ENCODE data around the gene SMC5. TPM values are rescaled to one million over a fixed set of nuclear protein-coding genes. Genes with fewer than 3 reads are reported as not detected.

SMC5 gene
- total RNA-seq, 4 donors from 2014 or later: 33.1 to 49.4 (median 39.2) TPM

GRCh38 chr9:70390933-70391341 lies 132.2 kb downstream of the SMC5 start:
- no peak overlapping the region for H3K4me3 ChIP-seq (replicated peaks in 1 of 3)
- intact Hi-C loops (cut with DNase I): no loop called here

DNA sequence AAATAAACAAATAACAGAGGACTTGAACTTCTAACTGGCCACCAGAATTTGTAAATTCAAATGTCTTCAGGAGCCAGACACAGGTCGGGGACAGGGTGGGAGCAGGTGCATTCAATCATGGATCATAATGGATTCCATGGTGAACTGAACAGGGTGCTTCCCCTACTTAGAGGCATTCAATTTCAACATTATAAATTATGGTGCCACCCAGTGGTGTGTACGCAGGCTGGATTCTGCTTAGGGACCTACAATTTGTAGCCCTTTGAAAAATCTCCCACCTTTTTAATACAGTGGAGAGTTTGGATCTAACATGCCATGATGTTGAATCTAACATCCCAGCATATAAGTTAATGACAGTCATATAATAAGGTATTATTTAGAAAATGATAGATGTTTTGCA lies 133.4 kb downstream of the SMC5 start:
- no peak overlapping the region for H3K4me3 ChIP-seq (replicated peaks in 1 of 3)
- peaks cover 47 to 79% of the 10 kb centered on the region in 2 donors for H3K4me1 ChIP-seq
- peak overlapping the region in 2 of 3 donors; percentile 17 to 59 for H3K27ac ChIP-seq
- H3K27me3 ChIP-seq: no peaks in the 10 kb centered on the region
- H3K9me3 ChIP-seq: no peaks in the 10 kb centered on the region
- peaks cover 0 to 4% of the 10 kb centered on the region in 2 donors for H3K36me3 ChIP-seq
- TF ChIP-seq CTCF (IDR thresholded peaks at IDR 0.05) (peak in 1 of 6 experiments; percentile 6), POLR2A (IDR thresholded peaks at IDR 0.05) (no peak)
- no peak for DNase-seq
- 78% methylated on average over 2 of the region's 2 CpGs for WGBS, 2 donors
- intact Hi-C loops (cut with DNase I): no loop called here

More at GRCh38 chr9:70390933-70391341, 132.2 kb downstream of the SMC5 start:
- Histone ChIP-seq H3K9me3 (no peaks in the 10 kb centered on the region), H3K27me3 (no peaks in the 10 kb centered on the region), H3K36me3 (peaks cover 6 to 12% of the 10 kb centered on the region in 2 donors), H3K4me1 (peaks cover 52 to 79% of the 10 kb centered on the region in 2 donors), H3K27ac (peak overlapping the region in 2 of 3 donors; percentile 12 to 42)
- 79 to 90% methylated on average over 2 of the region's 2 CpGs for WGBS, 2 donors
- no peak for DNase-seq
- TF ChIP-seq CTCF (IDR thresholded peaks at IDR 0.05) (no peak), POLR2A (IDR thresholded peaks at IDR 0.05) (no peak)

DNA sequence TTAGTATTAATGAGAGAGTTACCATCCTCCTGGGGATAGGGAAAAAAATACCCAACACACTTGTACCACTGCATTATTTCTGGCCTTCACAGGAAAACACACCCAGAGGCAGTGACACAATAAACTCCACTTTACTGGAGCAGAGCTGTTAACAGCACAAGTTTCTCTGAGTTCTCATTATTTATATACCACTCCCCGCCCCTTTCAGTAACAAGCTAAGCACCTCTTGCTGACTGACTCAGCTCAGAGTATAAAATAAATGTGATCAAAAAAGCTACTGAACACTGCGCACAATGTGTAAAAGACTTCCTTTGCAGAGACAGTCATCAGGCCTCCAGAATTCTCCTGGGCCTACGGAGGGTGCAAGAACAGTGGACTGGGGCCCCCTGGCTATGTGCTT lies 134.1 kb downstream of the SMC5 start:
- no peaks in the 10 kb centered on the region for H3K27me3 ChIP-seq
- no peaks in the 10 kb centered on the region for H3K36me3 ChIP-seq
- 71 to 87% methylated on average over 3 of the region's 3 CpGs for WGBS, 2 donors
- no peaks in the 10 kb centered on the region for H3K9me3 ChIP-seq
- peak overlapping the region in 2 of 3 donors; percentile 17 to 59 for H3K27ac ChIP-seq
- H3K4me1 ChIP-seq: peaks cover 43 to 72% of the 10 kb centered on the region in 2 donors
- no peak for TF ChIP-seq POLR2A (IDR thresholded peaks at IDR 0.05)
- no peak for TF ChIP-seq CTCF (IDR thresholded peaks at IDR 0.05)
- intact Hi-C loops (cut with DNase I): no loop called here
- H3K4me3 ChIP-seq (replicated peaks in 1 of 3): no peak overlapping the region
- no peak for DNase-seq

- Histone ChIP-seq H3K27me3 (no peaks in the 10 kb centered on the region), H3K4me1 (peaks cover 63 to 75% of the 10 kb centered on the region in 2 donors), H3K27ac (no peak overlapping the region), H3K36me3 (no peaks in the 10 kb centered on the region), H3K4me3 (replicated peaks in 1 of 3) (no peak overlapping the region), H3K9me3 (no peaks in the 10 kb centered on the region)
- intact Hi-C loops (cut with DNase I): no loop called here
- 87 to 90% methylated on average over 6 of the region's 6 CpGs for WGBS, 2 donors
- TF ChIP-seq CTCF (IDR thresholded peaks at IDR 0.05) (no peak), POLR2A (IDR thresholded peaks at IDR 0.05) (no peak)
- DNase-seq: no peak
Observed at GRCh38 chr9:70395652-70396051, 136.9 kb downstream of the SMC5 start.

- DNase-seq: no peak
- TF ChIP-seq POLR2A (IDR thresholded peaks at IDR 0.05): no peak
- no peak for TF ChIP-seq CTCF (IDR thresholded peaks at IDR 0.05)
- peak overlapping the region in 2 of 3 donors; percentile 38 to 64 for H3K27ac ChIP-seq
- H3K27me3 ChIP-seq: no peaks in the 10 kb centered on the region
- H3K4me1 ChIP-seq: peaks cover 58 to 73% of the 10 kb centered on the region in 2 donors
- no peak overlapping the region for H3K4me3 ChIP-seq (replicated peaks in 1 of 3)
- intact Hi-C loops (cut with DNase I): no loop called here
- H3K9me3 ChIP-seq: no peaks in the 10 kb centered on the region
- no peaks in the 10 kb centered on the region for H3K36me3 ChIP-seq
- 58 to 67% methylated on average over 4 of the region's 4 CpGs for WGBS, 2 donors
Observed at GRCh38 chr9:70398145-70398556, 139.4 kb downstream of the SMC5 start.
